Measurements from ENCODE around the gene SIGLEC5.
"Not testable (repeated sequence)": the region's sequence is repeated elsewhere in the genome, so short reads cannot be mapped to it uniquely, and the experiment has no call there.

Gene SIGLEC5

GRCh38 chr19:51646730-51647129, 16.5 kb upstream of the SIGLEC5 start, which contains the start of gene SIGLEC14:
TSS of gene SIGLEC14 (minus strand) at chr19:51646825. CDS start at chr19:51646759, 66 bp downstream.
- H3K27me3 Mint-ChIP-seq; intact Hi-C loops (cut with micrococcal nuclease); H3K9me3 Mint-ChIP-seq: not testable (repeated sequence)
- Mint-ChIP-seq H3K4me3 (peak within 1 kb of the TSS; percentile 53), H3K4me1 (ENCODE audit: low read depth) (peaks cover 64% of the 10 kb centered on the region), H3K36me3 (ENCODE audit: low read depth) (peaks cover 27% of the 10 kb centered on the region), H3K27ac (peak within 1 kb of the TSS; percentile 75)

- peaks cover 38% of the 10 kb centered on the region for H3K36me3 Mint-ChIP-seq (ENCODE audit: low read depth)
Measured at GRCh38 chr19:51644636-51645271, 14.6 kb upstream of the SIGLEC5 start.

DNA sequence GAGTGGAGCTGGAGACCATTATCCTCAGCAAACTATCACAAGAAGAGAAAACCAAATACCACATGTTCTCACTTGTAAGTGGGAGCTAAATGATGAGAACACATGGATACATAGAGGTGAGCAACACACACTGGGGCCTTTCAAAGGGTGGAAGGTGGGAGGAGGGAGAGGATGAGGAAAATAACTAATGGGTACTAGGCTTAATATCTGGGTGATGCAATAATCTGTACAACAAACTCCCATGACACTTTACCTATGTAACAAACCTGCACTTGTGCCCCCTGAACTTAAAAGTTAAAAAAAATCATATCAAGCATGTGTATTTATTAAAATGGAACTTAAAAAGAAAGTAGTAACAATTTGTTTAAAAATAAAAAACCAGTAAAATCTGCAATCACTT, 11.4 kb upstream of the SIGLEC5 start:
- Mint-ChIP-seq H3K4me3 (no peak overlapping the region), H3K4me1 (ENCODE audit: low read depth) (peaks cover 25% of the 10 kb centered on the region), H3K9me3 (no peaks in the 10 kb centered on the region), H3K36me3 (ENCODE audit: low read depth) (peaks cover 38% of the 10 kb centered on the region), H3K27ac (no peak overlapping the region), H3K27me3 (no peaks in the 10 kb centered on the region)
- intact Hi-C loops (cut with micrococcal nuclease): no loop called here

More at GRCh38 chr19:51644636-51645271, 14.6 kb upstream of the SIGLEC5 start:
- no peaks in the 10 kb centered on the region for H3K9me3 Mint-ChIP-seq
- intact Hi-C loops (cut with micrococcal nuclease): no loop called here
- peaks cover 51% of the 10 kb centered on the region for H3K4me1 Mint-ChIP-seq (ENCODE audit: low read depth)
- H3K27ac Mint-ChIP-seq: peak overlapping the region; percentile 54
- H3K4me3 Mint-ChIP-seq: peak overlapping the region; percentile 72
- no peaks in the 10 kb centered on the region for H3K27me3 Mint-ChIP-seq

GRCh38 chr19:51640386-51640785, 10.2 kb upstream of the SIGLEC5 start:
- Mint-ChIP-seq H3K36me3 (ENCODE audit: low read depth) (peaks cover 38% of the 10 kb centered on the region), H3K9me3 (no peaks in the 10 kb centered on the region), H3K4me1 (ENCODE audit: low read depth) (peaks cover 24% of the 10 kb centered on the region), H3K4me3 (no peak overlapping the region), H3K27ac (no peak overlapping the region), H3K27me3 (no peaks in the 10 kb centered on the region)
- intact Hi-C loops (cut with micrococcal nuclease): no loop called here

- Mint-ChIP-seq H3K4me1 (ENCODE audit: low read depth) (peaks cover 19% of the 10 kb centered on the region), H3K27ac (no peak overlapping the region), H3K9me3 (no peaks in the 10 kb centered on the region), H3K36me3 (ENCODE audit: low read depth) (peaks cover 35% of the 10 kb centered on the region), H3K4me3 (no peak overlapping the region), H3K27me3 (no peaks in the 10 kb centered on the region)
- intact Hi-C loops (cut with micrococcal nuclease): no loop called here
Measured at GRCh38 chr19:51639916-51640315, 9.7 kb upstream of the SIGLEC5 start.

DNA sequence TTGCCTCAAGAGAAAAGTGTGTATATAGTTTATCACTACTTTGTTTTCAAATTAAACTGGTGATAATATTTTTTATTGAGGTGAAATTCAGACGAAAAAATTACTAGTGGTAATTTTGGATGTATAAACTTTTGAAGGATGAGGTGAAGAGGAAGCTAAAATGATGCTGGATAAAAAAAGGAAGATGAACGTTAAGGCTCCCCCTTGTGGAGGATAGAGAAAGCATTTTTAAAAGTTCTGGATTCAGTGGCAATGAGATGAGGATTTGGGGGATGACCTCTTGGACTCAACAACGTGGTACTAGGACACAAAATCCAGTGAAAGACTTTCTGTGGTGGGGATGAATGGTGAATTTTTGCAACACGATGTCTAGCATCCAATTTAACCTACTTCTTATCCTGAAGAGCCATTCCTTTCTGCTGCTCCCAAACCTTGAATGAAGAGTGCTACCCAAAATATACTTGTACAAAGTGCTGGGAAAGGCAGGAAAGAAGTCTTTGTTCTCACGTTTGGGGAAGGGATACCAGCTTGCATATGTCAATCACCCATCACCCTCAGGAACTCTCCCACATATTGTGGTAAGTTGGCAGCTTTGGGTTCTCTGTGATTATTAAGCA, 7.3 kb upstream of the SIGLEC5 start:
- H3K4me1 Mint-ChIP-seq (ENCODE audit: low read depth): peaks cover 6% of the 10 kb centered on the region
- H3K4me3 Mint-ChIP-seq: no peak overlapping the region
- H3K36me3 Mint-ChIP-seq (ENCODE audit: low read depth): peaks cover 12% of the 10 kb centered on the region
- H3K27ac Mint-ChIP-seq: no peak overlapping the region
- intact Hi-C loops (cut with micrococcal nuclease): no loop called here
- H3K27me3 Mint-ChIP-seq: no peaks in the 10 kb centered on the region
- no peaks in the 10 kb centered on the region for H3K9me3 Mint-ChIP-seq

DNA sequence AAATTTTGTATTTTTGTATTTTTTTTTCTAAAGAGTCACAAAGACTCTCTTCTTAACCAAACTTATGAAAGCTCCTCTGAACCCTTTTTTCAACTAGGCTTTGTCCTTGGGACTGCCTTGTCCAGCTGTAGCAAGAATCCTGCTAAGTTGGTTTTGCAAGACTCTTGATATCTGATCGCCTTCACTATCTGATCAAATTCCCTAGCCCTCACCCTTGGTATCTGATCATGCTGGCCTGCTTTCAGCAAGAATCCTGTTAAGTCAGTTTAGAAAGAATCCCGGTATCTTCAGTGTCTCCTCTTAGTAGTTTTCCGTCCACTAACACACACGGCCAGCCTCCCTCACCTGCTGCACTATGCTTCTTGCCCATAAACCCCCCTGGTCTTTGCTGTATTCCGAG, 1.9 kb upstream of the SIGLEC5 start:
- intact Hi-C loops (cut with micrococcal nuclease): no loop called here
- Mint-ChIP-seq H3K27me3 (peaks cover 4% of the 10 kb centered on the region), H3K4me1 (ENCODE audit: low read depth) (peaks cover 32% of the 10 kb centered on the region), H3K27ac (no peak overlapping the region), H3K4me3 (no peak overlapping the region), H3K9me3 (no peaks in the 10 kb centered on the region), H3K36me3 (ENCODE audit: low read depth) (peaks cover 18% of the 10 kb centered on the region)

- Mint-ChIP-seq H3K4me3 (peak overlapping the region; percentile 30), H3K4me1 (ENCODE audit: low read depth) (peaks cover 50% of the 10 kb centered on the region), H3K27me3 (peaks cover 4% of the 10 kb centered on the region), H3K36me3 (ENCODE audit: low read depth) (peaks cover 52% of the 10 kb centered on the region), H3K9me3 (no peaks in the 10 kb centered on the region), H3K27ac (no peak overlapping the region)
- intact Hi-C loops (cut with micrococcal nuclease): no loop called here
Measured at GRCh38 chr19:51628153-51628939, 1.9 kb downstream of the SIGLEC5 start.

DNA sequence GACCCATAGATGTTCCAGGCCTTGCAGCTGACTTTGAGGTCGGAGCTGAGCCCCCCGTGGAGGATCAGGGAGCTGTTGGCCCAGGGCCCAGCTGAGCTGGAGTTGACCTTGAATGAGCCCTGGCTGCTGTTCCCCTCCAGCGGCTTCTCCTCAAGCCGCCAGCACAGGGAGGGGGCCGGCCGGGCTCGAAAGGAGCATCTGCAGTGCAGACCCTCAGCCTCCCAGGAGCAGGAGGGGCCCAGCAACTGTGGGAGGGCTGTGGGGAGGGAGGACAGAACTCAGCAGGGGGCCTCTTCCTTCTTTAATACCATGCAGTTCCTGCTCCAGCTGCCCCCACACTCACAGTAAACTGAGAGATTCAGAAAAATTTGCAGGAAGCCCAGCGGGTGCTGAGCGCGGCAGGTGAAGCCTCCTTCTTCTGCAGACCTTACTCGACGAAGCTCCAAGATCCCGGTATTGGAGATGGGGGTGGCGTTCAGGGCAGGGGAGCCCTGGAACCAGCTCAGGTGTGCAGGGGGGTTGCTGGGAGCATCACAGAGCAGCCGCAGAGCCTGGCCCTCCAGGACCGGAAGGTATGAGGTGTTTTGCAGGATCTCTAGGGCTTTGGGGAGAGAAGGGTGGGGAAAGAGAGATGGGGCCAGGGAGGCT, 2.6 kb downstream of the SIGLEC5 start:
- Mint-ChIP-seq H3K27me3 (peaks cover 4% of the 10 kb centered on the region), H3K36me3 (ENCODE audit: low read depth) (peaks cover 58% of the 10 kb centered on the region), H3K27ac (no peak overlapping the region), H3K9me3 (no peaks in the 10 kb centered on the region), H3K4me3 (no peak overlapping the region), H3K4me1 (ENCODE audit: low read depth) (peaks cover 50% of the 10 kb centered on the region)
- intact Hi-C loops (cut with micrococcal nuclease): no loop called here

GRCh38 chr19:51626675-51627074, 3.5 kb downstream of the SIGLEC5 start:
- intact Hi-C loops (cut with micrococcal nuclease): no loop called here
- H3K4me1 Mint-ChIP-seq (ENCODE audit: low read depth): peaks cover 58% of the 10 kb centered on the region
- H3K27me3 Mint-ChIP-seq: peaks cover 4% of the 10 kb centered on the region
- H3K36me3 Mint-ChIP-seq (ENCODE audit: low read depth): peaks cover 58% of the 10 kb centered on the region
- H3K27ac Mint-ChIP-seq: no peak overlapping the region
- no peaks in the 10 kb centered on the region for H3K9me3 Mint-ChIP-seq
- H3K4me3 Mint-ChIP-seq: no peak overlapping the region

GRCh38 chr19:51621178-51621577, 9.0 kb downstream of the SIGLEC5 start:
- H3K4me3 Mint-ChIP-seq: no peak overlapping the region
- no peaks in the 10 kb centered on the region for H3K9me3 Mint-ChIP-seq
- intact Hi-C loops (cut with micrococcal nuclease): no loop called here
- no peaks in the 10 kb centered on the region for H3K27me3 Mint-ChIP-seq
- H3K36me3 Mint-ChIP-seq (ENCODE audit: low read depth): peaks cover 56% of the 10 kb centered on the region
- H3K27ac Mint-ChIP-seq: no peak overlapping the region
- peaks cover 46% of the 10 kb centered on the region for H3K4me1 Mint-ChIP-seq (ENCODE audit: low read depth)

DNA sequence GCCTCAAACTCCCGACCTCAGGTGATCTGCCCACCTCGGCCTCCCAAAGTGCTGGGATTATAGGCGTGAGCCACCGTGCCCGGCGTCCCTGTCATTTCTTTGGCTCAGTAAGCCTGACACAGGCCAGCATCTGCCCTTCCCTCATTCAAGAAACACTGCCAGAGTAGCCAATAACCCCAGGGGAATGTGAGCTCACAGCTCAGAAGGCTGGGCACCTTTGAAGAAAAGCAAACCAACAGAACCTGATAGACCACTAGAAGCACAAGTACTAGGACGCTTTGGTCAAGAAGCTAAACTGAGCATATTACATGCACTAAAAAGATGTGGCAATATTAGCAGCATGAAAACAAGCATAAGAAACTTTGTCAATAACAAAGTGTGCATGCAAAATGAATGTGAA, 14.2 kb downstream of the SIGLEC5 start:
- no peaks in the 10 kb centered on the region for H3K27me3 Mint-ChIP-seq
- H3K36me3 Mint-ChIP-seq (ENCODE audit: low read depth): peaks cover 67% of the 10 kb centered on the region
- no peaks in the 10 kb centered on the region for H3K9me3 Mint-ChIP-seq
- no peak overlapping the region for H3K27ac Mint-ChIP-seq
- H3K4me3 Mint-ChIP-seq: no peak overlapping the region
- H3K4me1 Mint-ChIP-seq (ENCODE audit: low read depth): peaks cover 28% of the 10 kb centered on the region
- intact Hi-C loops (cut with micrococcal nuclease): no loop called here

DNA sequence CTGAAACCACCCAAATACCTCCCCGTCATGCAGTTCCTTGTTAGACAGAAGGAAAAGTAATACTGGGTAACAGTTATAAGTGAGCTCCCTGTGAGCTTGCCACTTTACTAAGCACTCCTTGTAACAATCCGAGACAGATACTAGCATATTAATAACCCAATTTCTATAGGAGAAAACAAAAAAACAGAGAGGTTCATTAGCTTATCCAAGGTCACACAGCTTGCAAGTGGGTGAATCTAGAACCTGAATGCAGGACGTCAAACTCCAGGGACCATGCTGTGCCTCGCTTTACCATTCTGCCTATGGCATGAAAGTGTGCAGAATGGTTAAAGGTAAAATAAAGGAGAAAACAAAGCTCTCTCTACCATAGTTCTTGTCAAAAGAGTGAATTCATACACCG, 15.4 kb downstream of the SIGLEC5 start:
- Mint-ChIP-seq H3K27me3 (no peaks in the 10 kb centered on the region), H3K4me1 (ENCODE audit: low read depth) (peaks cover 16% of the 10 kb centered on the region), H3K27ac (no peak overlapping the region), H3K4me3 (no peak overlapping the region), H3K9me3 (no peaks in the 10 kb centered on the region), H3K36me3 (ENCODE audit: low read depth) (peaks cover 67% of the 10 kb centered on the region)
- intact Hi-C loops (cut with micrococcal nuclease): no loop called here

- no peaks in the 10 kb centered on the region for H3K9me3 Mint-ChIP-seq
- no peak overlapping the region for H3K4me3 Mint-ChIP-seq
- intact Hi-C loops (cut with micrococcal nuclease): no loop called here
- peaks cover 22% of the 10 kb centered on the region for H3K27me3 Mint-ChIP-seq
- no peak overlapping the region for H3K27ac Mint-ChIP-seq
- H3K36me3 Mint-ChIP-seq (ENCODE audit: low read depth): peaks cover 40% of the 10 kb centered on the region
- H3K4me1 Mint-ChIP-seq (ENCODE audit: low read depth): peaks cover 20% of the 10 kb centered on the region
Measured at GRCh38 chr19:51610576-51610975, 19.6 kb downstream of the SIGLEC5 start.

Measured in dendritic cell treated with granulocyte-macrophage colony-stimulating factor and Interleukin-4, amounts not matched to agents 40 ng/mL and 50 ng/mL, for 4 days (primary cell).